ENCODE results near the gene UBAC1.

The UBAC1 gene

DNA sequence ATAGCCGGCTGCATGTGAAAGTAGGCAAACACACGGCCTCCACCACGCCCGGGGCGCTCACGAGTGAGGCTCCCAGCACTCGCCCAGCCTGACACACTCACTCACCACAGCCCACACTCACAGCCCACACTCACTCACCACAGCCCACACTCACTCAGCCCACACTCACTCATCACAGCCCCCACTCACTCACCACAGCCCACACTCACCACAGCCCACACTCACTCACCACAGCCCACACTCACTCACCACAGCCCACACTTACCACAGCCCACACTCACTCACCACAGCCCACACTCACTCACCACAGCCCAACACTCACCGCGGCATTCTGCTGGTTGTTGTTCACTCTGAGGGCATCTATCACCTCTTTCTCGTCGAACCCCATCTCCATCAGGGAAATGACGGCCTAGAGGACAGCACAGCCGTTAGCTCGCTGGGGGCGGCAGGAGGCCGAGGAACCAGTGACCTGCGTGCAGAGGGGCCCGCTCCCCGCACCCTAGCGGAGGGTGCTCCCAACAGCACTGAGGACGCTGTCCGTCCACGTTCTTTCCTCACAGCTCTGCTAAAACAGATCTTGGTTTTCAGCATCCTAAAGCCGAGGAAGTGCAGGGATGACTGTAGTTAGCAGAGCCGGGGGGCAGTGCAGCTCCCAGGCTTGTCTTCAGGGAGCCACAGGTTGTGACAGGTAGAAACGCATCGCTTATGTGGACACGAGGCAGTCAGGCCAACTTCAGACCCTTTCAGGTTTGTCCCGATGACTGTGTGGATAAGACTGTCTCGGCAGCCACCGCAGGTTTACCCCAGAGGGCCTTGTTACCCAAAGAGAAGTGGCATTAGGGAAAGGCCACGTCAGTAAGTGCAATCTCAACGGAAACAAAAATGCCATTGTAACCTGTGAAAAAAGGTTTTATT lies 21.6 kb downstream of the UBAC1 start:
- H3K4me3 ChIP-seq (replicated peaks; ENCODE audit: low read depth, low read length) = no peak overlapping the region
- no peak for DNase-seq (ENCODE audit: extremely low read depth, low read depth)
- TF ChIP-seq, protein P1, sequence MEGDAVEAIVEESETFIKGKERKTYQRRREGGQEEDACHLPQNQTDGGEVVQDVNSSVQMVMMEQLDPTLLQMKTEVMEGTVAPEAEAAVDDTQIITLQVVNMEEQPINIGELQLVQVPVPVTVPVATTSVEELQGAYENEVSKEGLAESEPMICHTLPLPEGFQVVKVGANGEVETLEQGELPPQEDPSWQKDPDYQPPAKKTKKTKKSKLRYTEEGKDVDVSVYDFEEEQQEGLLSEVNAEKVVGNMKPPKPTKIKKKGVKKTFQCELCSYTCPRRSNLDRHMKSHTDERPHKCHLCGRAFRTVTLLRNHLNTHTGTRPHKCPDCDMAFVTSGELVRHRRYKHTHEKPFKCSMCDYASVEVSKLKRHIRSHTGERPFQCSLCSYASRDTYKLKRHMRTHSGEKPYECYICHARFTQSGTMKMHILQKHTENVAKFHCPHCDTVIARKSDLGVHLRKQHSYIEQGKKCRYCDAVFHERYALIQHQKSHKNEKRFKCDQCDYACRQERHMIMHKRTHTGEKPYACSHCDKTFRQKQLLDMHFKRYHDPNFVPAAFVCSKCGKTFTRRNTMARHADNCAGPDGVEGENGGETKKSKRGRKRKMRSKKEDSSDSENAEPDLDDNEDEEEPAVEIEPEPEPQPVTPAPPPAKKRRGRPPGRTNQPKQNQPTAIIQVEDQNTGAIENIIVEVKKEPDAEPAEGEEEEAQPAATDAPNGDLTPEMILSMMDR (IDR thresholded peaks at IDR 0.05; ENCODE audit: low read depth, low read length, missing control alignments) = no peak

DNA sequence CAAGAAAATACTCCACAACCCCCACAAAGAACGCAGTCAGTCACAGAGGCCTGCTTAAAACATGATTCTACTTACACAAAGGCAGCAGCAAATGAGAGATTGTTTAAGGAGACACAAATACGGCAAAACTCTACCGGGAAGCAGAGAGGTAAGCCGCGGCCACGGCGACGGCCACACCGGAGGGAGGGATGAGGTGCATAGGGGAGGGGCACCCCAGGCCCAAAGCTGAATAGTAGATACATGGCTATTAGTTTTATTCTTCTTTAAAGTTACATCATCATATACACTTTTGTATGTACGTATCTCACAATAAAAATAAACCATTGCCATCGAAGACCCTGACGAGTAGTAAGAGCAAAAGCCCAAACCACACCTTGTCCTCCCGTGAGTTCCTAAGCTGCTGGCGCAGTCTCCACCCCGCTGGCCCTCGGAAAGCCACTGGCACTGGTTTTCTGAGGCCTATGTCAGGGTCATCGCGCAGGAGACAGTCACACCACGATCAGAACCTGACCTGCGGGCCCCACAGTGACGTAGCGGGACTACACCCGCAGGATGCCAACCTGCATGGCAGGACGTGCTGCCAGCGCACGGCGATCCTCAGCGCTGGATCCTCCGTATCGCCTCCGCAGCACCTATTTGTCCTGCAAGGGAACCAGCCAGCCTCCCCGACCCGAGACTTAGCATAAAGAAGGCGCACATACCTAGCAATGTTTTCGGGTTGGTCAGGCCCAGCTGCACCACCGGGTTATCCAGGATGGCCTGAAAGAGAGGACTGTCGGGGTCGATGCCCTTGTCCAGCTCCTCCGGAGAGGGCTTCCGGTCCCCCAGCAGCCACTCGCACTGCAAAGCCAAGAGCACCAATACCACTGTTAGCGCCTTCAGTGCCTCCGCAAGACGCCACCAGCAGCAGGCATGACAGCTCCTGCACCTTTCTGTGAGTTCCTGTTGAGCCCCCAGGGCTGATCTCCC lies 23.4 kb downstream of the UBAC1 start:
- TF ChIP-seq, protein P1 (IDR thresholded peaks at IDR 0.05; ENCODE audit: low read depth, low read length, missing control alignments) = no peak
- no peak overlapping the region for H3K4me3 ChIP-seq (replicated peaks; ENCODE audit: low read depth, low read length)

DNA sequence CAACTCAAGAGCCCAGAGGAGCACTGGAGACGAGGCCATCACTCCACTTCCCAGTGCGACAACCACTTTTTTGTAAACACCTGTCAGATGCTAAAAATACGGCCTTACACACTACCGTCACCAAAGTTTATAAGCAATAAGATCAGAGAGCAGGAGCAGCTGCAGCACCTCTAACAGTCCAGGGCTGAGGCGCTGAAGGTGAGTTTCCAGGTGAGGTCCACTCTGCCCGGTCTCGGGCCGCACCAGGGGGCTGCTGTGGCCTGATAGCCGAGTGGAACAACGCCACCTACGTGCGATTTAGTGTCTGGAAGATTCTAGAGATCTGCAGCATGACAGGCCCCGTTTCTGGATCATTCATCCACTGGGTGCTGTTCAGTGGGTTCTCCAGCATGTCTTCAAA lies 28.1 kb downstream of the UBAC1 start:
- no peak overlapping the region for H3K4me3 ChIP-seq (replicated peaks; ENCODE audit: low read depth, low read length)
- DNase-seq (ENCODE audit: extremely low read depth, low read depth) = no peak
- TF ChIP-seq, protein P1 (IDR thresholded peaks at IDR 0.05; ENCODE audit: low read depth, low read length, missing control alignments) = no peak

More for the DNA sequence above, 23.4 kb downstream of the UBAC1 start:
- DNase-seq (ENCODE audit: extremely low read depth, low read depth) = no peak

DNA sequence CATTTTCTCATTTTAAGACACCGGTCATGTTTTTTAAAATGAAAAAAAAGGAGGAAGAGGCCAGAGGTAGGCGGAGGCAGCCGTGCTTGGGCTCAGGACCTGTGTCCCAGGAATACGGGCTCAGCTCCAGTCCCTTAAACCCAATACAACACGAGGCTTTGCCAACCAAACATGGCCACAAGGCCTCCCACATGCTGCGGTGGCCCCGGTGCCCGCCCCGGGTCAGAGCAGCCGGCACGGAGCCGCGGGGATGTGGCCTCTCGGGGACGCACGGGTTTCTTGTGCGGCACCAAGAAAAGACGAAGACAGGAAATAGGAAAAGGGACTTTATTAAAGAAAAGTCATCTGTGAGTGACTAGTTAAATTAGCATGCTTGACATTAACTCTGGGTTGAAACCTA lies 28.5 kb downstream of the UBAC1 start:
- DNase-seq (ENCODE audit: extremely low read depth, low read depth) = no peak

DNA sequence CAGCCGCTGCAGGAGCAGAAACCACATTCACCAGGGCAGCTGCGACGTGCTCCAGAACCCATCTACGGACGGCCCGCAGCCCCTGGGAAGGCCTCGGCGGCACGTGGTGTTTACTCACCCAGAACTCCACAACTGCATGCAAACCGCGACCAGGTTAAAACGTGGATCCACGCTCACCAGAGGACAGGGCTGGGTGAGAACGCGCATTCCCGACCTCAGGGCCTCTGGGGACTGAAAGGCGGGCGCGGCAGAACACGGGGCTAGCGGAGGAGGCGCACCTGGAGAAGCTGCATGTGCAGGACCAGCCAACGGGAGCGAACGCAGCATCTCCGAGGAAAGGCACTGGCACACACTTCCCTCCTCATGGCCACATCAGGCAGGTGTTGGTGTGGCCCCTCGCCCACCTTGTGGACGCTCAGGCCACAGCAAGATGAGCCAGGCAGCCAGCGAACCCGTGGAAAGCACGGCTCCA lies 29.8 kb downstream of the UBAC1 start:
- DNase-seq (ENCODE audit: extremely low read depth, low read depth) = no peak
- TF ChIP-seq, protein P1 (IDR thresholded peaks at IDR 0.05; ENCODE audit: low read depth, low read length, missing control alignments) = no peak
- no peak overlapping the region for H3K4me3 ChIP-seq (replicated peaks; ENCODE audit: low read depth, low read length)

More for the DNA sequence above, 28.5 kb downstream of the UBAC1 start:
- TF ChIP-seq, protein P1 (IDR thresholded peaks at IDR 0.05; ENCODE audit: low read depth, low read length, missing control alignments) = no peak
- no peak overlapping the region for H3K4me3 ChIP-seq (replicated peaks; ENCODE audit: low read depth, low read length)

DNA sequence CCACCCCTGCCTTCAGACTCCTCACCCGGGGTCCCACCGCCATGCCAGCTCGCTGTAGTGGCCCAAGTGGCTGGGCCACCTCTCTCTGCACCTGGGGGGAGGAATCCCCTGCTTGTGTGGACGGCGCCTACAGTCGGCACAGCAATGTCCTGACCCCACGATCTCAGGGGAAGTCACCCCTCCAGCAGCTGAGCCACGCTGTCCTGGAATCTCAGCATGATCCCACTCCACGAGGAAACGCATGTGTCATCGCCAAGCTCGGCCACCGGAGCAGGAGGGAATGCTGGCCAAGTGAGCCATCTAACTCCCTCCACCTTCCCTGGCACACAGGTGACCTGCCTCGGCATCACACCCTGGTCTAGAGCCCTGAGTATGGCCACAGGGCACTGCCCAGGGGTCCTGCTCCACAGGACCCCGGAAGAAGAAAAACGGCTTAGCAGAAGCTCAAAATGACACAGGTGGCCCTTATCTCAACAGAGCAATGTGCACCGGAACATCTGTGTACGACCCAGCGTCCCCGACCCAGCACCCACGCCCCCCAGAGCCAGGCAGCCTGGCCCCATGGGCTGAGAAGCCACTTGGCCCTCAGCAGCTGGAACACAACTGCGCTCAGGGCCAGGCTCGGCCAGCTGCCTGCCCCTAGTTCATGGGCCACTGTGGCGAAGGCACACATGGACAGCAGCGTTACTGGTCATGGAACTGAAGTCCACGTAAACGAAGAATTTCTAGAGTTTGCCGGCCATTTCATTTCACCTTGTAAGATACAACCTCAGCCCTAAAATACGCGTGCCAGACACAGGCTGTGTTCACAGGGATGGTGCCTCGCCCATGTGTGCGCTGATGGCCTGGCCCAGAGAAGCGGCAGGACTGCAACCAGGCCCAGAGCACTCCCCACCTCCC lies 30.5 kb downstream of the UBAC1 start:
- TF ChIP-seq, protein P1 (IDR thresholded peaks at IDR 0.05; ENCODE audit: low read depth, low read length, missing control alignments) = no peak
- DNase-seq (ENCODE audit: extremely low read depth, low read depth) = no peak
- no peak overlapping the region for H3K4me3 ChIP-seq (replicated peaks; ENCODE audit: low read depth, low read length)

Data from HFF-Myc (cell line).